Lower leg skin (tissue), 3 donors: ENCODE data around the gene CAMKK2.

Experiments
- POLR2A ChIP-seq, 2 donors: fragments of 450-650 bp; IDR thresholded peaks; one replicate each; pipeline ENCODE4 v1.6.1; 2016 to 2017; ENCODE audit warnings: antibody characterized with exemption in 2 of 2, mild to moderate bottlenecking in 1 of 2, moderate library complexity in 1 of 2
- TF ChIP-seq, protein P1 (sequence below), 3 donors: fragments of 450-650 bp; IDR thresholded peaks; one replicate each; pipeline ENCODE4 v1.5.1; 2016; ENCODE audit warnings: antibody characterized with exemption in 3 of 3, mild to moderate bottlenecking in 3 of 3, moderate library complexity in 2 of 3

DNA sequence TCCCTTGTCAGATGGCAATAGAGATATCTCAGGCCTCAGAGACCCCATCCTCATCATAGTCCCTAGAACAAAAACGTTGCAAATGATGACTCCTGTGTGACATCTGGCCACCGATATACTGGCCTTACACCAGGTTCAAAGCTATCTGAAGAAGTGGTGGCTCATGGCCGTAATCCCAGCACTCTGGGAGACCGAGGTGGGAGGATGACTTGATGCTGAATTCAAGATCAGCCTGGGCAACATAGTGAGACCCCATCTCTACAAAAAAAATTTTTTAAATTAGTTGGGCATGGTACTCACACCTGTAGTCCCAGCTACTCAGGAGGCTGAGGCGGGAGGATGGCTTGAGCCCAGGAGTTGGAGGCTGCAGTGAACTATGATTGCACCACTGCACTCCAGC lies 13.1 kb downstream of the CAMKK2 start:
- TF ChIP-seq, protein P1, sequence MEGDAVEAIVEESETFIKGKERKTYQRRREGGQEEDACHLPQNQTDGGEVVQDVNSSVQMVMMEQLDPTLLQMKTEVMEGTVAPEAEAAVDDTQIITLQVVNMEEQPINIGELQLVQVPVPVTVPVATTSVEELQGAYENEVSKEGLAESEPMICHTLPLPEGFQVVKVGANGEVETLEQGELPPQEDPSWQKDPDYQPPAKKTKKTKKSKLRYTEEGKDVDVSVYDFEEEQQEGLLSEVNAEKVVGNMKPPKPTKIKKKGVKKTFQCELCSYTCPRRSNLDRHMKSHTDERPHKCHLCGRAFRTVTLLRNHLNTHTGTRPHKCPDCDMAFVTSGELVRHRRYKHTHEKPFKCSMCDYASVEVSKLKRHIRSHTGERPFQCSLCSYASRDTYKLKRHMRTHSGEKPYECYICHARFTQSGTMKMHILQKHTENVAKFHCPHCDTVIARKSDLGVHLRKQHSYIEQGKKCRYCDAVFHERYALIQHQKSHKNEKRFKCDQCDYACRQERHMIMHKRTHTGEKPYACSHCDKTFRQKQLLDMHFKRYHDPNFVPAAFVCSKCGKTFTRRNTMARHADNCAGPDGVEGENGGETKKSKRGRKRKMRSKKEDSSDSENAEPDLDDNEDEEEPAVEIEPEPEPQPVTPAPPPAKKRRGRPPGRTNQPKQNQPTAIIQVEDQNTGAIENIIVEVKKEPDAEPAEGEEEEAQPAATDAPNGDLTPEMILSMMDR (IDR thresholded peaks at IDR 0.05): no peak
- no peak for TF ChIP-seq POLR2A (IDR thresholded peaks at IDR 0.05)
